ENCODE measurements around the gene MAPK1IP1L. TPM values are rescaled to one million over a fixed set of nuclear protein-coding genes. Genes with fewer than 3 reads are reported as not detected.

MAPK1IP1L gene
- total RNA-seq, 1 experiment from 2014 or later = 97.9 TPM

- TF ChIP-seq ZNF532 (CRISPR knock-in tag; IDR thresholded peaks at IDR 0.05; ENCODE audit: borderline replicate concordance) = no peak
- TF ChIP-seq TEAD4 (CRISPR knock-in tag; IDR thresholded peaks at IDR 0.05) = no peak
Observed at GRCh38 chr14:55118761-55119160, 67.3 kb downstream of the MAPK1IP1L start (continued).

Other genes with a start within 250 kb of the MAPK1IP1L start
- gene GCH1, start 148.8 kb upstream of the MAPK1IP1L start, total RNA-seq (2021) = 9.2 to 10.3 TPM (median 9.8 TPM) in 3 replicates
- gene WDHD1, start 24.5 kb upstream of the MAPK1IP1L start, total RNA-seq (2021) = 64.4 to 76.1 TPM (median 67.3 TPM) in 3 replicates
- 20.7 to 21.3 TPM (median 21.2 TPM) in 3 replicates for gene SOCS4, start 24.4 kb upstream of the MAPK1IP1L start, total RNA-seq (2021)
- gene LGALS3, start 77.6 kb downstream of the MAPK1IP1L start, total RNA-seq (2021) = 5.8 to 6.7 TPM (median 6.5 TPM) in 3 replicates
- 130 to 141 TPM (median 132 TPM) in 3 replicates for gene DLGAP5, start 139.9 kb downstream of the MAPK1IP1L start, total RNA-seq (2021)
- 13.5 to 14.2 TPM (median 13.9 TPM) in 3 replicates for gene FBXO34, start 219.8 kb downstream of the MAPK1IP1L start, total RNA-seq (2021)